Progenitor cell of endocrine pancreas (in vitro differentiated cells): ENCODE results near the gene MAP1S. TPM values are rescaled to one million over a fixed set of nuclear protein-coding genes. Genes with fewer than 3 reads are reported as not detected.
A peak's percentile ranks its signal among the peaks of the same experiment; 100 is the strongest.

Experiments used
- DNase-seq: peaks from one replicate; pipeline ENCODE4 v3.0.0; 2021; ENCODE audit warnings: low spot score; ENCODE audit not compliant: unreplicated experiment
- H3K27ac Mint-ChIP-seq: 2 replicates; pipeline ENCODE4 v1.8.0; 2021; ENCODE audit warnings: mild to moderate bottlenecking, moderate library complexity, mixed read lengths
- H3K27me3 Mint-ChIP-seq: 2 replicates; pipeline ENCODE4 v1.8.0; 2021; ENCODE audit warnings: mixed read lengths
- H3K36me3 Mint-ChIP-seq: 2 replicates; pipeline ENCODE4 v1.8.0; 2022; ENCODE audit warnings: mixed read lengths; ENCODE audit not compliant: insufficient read depth
- H3K4me1 Mint-ChIP-seq: 2 replicates; pipeline ENCODE4 v1.8.0; 2021; ENCODE audit warnings: low read depth, mixed read lengths
- H3K4me3 Mint-ChIP-seq: 2 replicates; pipeline ENCODE4 v1.8.0; 2021; ENCODE audit warnings: low read depth, mild to moderate bottlenecking, moderate library complexity, mixed read lengths
- H3K9me3 Mint-ChIP-seq: 2 replicates; pipeline ENCODE4 v1.8.0; 2021; ENCODE audit warnings: low read depth, mixed read lengths
- total RNA-seq: library from RNA; stranded (reverse); gene quantifications from 2 replicates; pipeline ENCODE4 v1.2.1, GENCODE V29; 2021
- TF ChIP-seq, protein P1 (sequence below): fragments of 200-600 bp; sonication (generic); IDR thresholded peaks from one replicate; pipeline ENCODE4 v1.5.0; 2021; ENCODE audit warnings: antibody characterized with exemption, mild to moderate bottlenecking; ENCODE audit not compliant: unreplicated experiment

MAP1S gene
- total RNA-seq, 1 donor from 2014 or later: 94.2 TPM

DNA sequence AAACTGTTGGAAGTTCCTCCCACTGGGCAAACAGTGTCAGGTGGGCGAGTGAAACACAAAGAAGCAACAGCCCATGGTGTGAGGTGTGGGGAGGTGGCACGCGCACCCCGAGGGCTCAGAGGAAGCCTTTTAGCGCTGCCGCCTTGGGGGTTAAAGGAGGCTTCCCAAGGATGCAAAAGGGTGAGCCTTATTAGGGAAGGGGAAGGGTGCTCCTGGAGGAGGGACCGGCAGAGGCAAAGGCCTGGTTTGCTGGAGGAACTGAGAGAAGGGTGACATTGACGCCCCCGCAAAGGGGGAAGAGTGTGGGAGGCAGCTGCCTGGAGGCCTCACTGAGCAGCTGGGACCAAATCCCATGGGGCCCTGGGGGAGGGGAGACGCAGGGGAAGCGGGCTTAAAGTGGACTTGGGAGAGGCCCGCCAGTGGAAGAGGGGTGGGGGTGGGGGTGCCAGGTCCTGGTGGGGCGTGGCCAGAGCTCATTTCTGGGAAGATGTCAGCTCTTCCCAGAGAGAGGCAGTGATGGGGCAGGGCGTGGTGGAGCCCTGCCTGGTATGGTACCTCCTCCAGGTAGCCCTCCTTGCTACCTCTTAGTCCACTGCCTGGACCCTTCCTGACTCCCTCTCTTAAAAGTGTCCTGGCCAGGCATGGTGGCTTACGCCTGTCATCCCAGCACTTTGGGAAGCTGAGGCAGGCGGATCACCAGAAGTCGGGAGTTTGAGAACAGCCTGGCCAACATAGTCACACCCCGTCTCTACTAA lies 20.0 kb downstream of the MAP1S start:
- DNase-seq: no peak
- TF ChIP-seq, protein P1, sequence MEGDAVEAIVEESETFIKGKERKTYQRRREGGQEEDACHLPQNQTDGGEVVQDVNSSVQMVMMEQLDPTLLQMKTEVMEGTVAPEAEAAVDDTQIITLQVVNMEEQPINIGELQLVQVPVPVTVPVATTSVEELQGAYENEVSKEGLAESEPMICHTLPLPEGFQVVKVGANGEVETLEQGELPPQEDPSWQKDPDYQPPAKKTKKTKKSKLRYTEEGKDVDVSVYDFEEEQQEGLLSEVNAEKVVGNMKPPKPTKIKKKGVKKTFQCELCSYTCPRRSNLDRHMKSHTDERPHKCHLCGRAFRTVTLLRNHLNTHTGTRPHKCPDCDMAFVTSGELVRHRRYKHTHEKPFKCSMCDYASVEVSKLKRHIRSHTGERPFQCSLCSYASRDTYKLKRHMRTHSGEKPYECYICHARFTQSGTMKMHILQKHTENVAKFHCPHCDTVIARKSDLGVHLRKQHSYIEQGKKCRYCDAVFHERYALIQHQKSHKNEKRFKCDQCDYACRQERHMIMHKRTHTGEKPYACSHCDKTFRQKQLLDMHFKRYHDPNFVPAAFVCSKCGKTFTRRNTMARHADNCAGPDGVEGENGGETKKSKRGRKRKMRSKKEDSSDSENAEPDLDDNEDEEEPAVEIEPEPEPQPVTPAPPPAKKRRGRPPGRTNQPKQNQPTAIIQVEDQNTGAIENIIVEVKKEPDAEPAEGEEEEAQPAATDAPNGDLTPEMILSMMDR: no peak
- H3K4me1 Mint-ChIP-seq: no peaks in the 10 kb centered on the region
- H3K4me3 Mint-ChIP-seq: no peak overlapping the region
- H3K36me3 Mint-ChIP-seq: peaks cover 7% of the 10 kb centered on the region
- H3K27ac Mint-ChIP-seq: no peak overlapping the region
- H3K27me3 Mint-ChIP-seq: no peaks in the 10 kb centered on the region
- H3K9me3 Mint-ChIP-seq: peaks cover 7% of the 10 kb centered on the region

DNA sequence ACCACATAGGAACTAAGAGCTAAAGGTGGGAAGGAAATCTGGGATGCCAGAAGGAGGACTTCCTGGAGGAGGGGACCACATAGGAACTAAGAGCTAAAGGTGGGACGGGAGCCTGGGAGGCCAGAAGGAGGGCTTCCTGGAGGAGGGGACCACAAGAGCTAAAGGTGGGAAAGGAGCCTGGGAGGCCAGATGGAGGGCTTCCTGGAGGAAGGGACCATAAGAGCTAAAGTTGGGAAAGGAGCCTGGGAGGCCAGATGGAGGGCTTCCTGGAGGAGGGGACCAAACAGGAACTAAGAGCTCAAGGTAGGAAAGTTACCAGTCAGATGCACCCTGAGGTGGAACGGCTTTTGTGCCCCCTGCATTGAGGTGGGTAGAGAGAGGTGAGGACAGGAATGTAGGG lies 22.2 kb downstream of the MAP1S start:
- H3K27me3 Mint-ChIP-seq: peaks cover 3% of the 10 kb centered on the region
- H3K36me3 Mint-ChIP-seq: peaks cover 5% of the 10 kb centered on the region
- no peak overlapping the region for H3K4me3 Mint-ChIP-seq
- no peak overlapping the region for H3K27ac Mint-ChIP-seq
- TF ChIP-seq, protein P1: no peak
- no peaks in the 10 kb centered on the region for H3K4me1 Mint-ChIP-seq
- no peak for DNase-seq
- H3K9me3 Mint-ChIP-seq: peaks cover 7% of the 10 kb centered on the region

DNA sequence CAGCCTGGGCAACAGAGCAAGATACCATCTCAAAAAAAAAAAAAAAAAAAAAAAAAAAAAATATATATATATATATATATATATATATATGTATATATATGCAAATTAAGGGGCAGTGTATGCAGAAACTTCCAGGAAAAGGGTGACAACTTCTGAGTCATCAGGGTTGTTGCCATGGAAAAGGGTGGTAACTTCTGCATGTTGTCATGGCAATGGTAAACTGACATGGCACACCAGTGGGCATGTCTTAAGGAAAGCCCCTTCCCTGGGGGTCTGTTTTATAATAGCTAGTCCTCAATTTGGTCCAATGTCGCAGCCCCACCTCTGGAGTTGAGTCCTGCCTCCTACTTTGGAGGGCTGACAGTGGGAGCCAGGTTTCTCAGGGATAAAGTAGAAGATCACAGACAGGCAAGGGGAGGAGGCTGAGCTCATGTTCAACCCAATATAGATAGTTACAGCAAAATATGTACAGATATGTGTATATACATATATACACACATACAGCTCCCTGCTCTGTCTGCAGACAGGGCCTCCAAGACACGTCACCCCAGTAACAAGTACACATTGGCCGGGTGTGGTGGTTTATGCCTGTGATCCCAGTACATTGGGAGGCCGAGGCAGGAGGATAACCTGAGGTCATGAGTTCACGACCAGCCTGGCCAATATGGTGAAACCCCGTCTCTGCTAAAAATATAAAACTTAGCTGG lies 24.7 kb downstream of the MAP1S start:
- Mint-ChIP-seq H3K27ac (no peak overlapping the region), H3K9me3 (peaks cover 7% of the 10 kb centered on the region), H3K4me1 (no peaks in the 10 kb centered on the region), H3K27me3 (peaks cover 9% of the 10 kb centered on the region), H3K36me3 (peaks cover 5% of the 10 kb centered on the region), H3K4me3 (no peak overlapping the region)
- TF ChIP-seq, protein P1: no peak
- no peak for DNase-seq

DNA sequence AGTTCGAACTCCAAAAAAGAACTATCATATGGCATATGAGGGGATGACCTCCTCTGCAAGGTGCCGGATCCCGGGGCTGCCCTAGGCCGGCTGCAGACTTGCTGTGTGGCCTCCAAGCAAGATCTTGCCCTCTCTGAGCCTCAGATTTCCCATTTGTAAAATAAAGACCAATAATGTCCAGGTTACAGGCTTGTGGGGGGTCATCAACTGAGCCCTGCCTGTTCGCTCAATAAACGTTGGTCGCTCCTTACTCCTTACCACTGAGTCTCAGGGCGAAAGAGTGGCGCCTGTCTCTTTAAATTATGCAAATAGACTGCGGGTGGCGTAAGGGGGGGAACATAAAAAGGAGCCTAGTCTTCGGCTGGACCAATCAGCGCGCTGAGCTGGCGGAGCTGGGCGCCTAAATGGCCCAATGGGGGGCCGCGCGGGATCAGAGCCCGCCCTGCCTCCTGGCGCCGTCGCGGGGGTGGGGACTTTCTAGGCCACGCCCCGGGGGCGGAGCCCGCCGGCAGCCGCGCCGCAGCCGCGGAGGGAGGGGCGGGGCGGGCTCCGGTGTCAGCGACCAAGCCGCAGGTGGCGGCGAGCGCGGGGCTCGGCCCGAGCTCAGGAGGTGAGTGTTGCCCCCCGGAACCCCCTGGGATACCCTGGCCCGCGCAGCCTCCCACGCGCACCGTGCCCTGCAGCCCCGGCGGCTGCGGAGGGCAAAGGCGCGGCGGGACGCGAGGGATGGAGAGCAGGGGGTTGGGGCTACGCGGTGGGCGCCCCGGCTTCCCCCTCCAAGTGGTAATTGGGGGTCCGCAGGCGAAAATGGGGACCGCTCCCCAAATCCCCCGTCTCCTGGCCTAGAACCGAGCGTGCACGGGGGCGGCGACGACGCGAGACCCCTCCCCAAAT lies 28.2 kb downstream of the MAP1S start:
- H3K4me3 Mint-ChIP-seq: peak overlapping the region; percentile 54

More for the DNA sequence above, 28.2 kb downstream of the MAP1S start:
- peaks cover 18% of the 10 kb centered on the region for H3K27me3 Mint-ChIP-seq
- H3K36me3 Mint-ChIP-seq: no peaks in the 10 kb centered on the region
- no peaks in the 10 kb centered on the region for H3K4me1 Mint-ChIP-seq
- peak; percentile 82 for DNase-seq
- TF ChIP-seq, protein P1: no peak
- no peaks in the 10 kb centered on the region for H3K9me3 Mint-ChIP-seq
- peak overlapping the region; percentile 37 for H3K27ac Mint-ChIP-seq
